Caco-2 (cell line): ENCODE results near the gene RAD18. TPM values are rescaled to one million over a fixed set of nuclear protein-coding genes. Genes with fewer than 3 reads are reported as not detected.

Experiments
- BruUV-seq: library from RNA; stranded (reverse); fragments of 400-500 nt; replicated peaks from 2 replicates; lab custom pipeline; 2021; lab: Mats Ljungman, UMichigan
- CTCF ChIA-PET: fragments of 300-600 bp; sonication (Branson Sonifier 250); formaldehyde crosslinking; loops from one replicate; lab custom pipeline; 2022; ENCODE audit warnings: antibody characterized with exemption; lab: Charles Lee
- POLR2A ChIA-PET: fragments of 300-600 bp; sonication (Branson Sonifier 250); formaldehyde crosslinking; loops from one replicate; lab custom pipeline; 2022; ENCODE audit warnings: antibody characterized with exemption; lab: Charles Lee
- DNase-seq, 2 experiments: peaks; one replicate each; pipeline versions ENCODE4 v3.0.0 to v3.0.0-alpha.2; 2020 to 2022
- H3K27me3 ChIP-seq: replicated peaks from 2 replicates; pipeline ENCODE4 v1.6.0; 2011; ENCODE audit warnings: low read length; ENCODE audit not compliant: control insufficient read depth, insufficient read depth
- H3K36me3 ChIP-seq: 2 replicates; pipeline ENCODE4 v1.5.1; 2011; ENCODE audit warnings: low read length; ENCODE audit not compliant: control insufficient read depth, insufficient read depth
- H3K4me1 ChIP-seq: fragments of 250-450 bp; sonication (Bioruptor Pico); 2 replicates; pipeline ENCODE4 v1.5.1; 2020; ENCODE audit warnings: mild to moderate bottlenecking
- H3K4me3 ChIP-seq: 2 replicates; pipeline ENCODE4 v1.5.1; 2011; ENCODE audit warnings: low read depth, mild to moderate bottlenecking, control low read depth, low read length
- H3K9me3 ChIP-seq: fragments of 250-450 bp; sonication (Bioruptor Pico); 2 replicates; pipeline ENCODE4 v1.5.1; 2020; ENCODE audit warnings: mild to moderate bottlenecking, moderate library complexity
- H3K27ac Mint-ChIP-seq: one replicate; pipeline ENCODE4 v1.8.0; 2022; ENCODE audit warnings: mixed read lengths; ENCODE audit not compliant: unreplicated experiment
- H3K27me3 Mint-ChIP-seq: one replicate; pipeline ENCODE4 v1.8.0; 2022; ENCODE audit warnings: mixed read lengths; ENCODE audit not compliant: insufficient read depth, unreplicated experiment
- H3K36me3 Mint-ChIP-seq: one replicate; pipeline ENCODE4 v1.8.0; 2022; ENCODE audit warnings: mild to moderate bottlenecking, mixed read lengths; ENCODE audit not compliant: insufficient read depth, unreplicated experiment
- H3K4me1 Mint-ChIP-seq: one replicate; pipeline ENCODE4 v1.8.0; 2022; ENCODE audit warnings: low read depth, mixed read lengths; ENCODE audit not compliant: unreplicated experiment
- H3K4me3 Mint-ChIP-seq: one replicate; pipeline ENCODE4 v1.8.0; 2022; ENCODE audit warnings: mild to moderate bottlenecking, moderate library complexity, mixed read lengths; ENCODE audit not compliant: unreplicated experiment
- H3K9me3 Mint-ChIP-seq: one replicate; pipeline ENCODE4 v1.8.0; 2022; ENCODE audit warnings: mixed read lengths; ENCODE audit not compliant: unreplicated experiment
- intact Hi-C: fragments of 100-400 bp; cut with micrococcal nuclease; formaldehyde crosslinking; loops from one replicate; pipeline ENCODE4 v1.10.0; 2022; ENCODE audit not compliant: unreplicated experiment
- total RNA-seq: library from RNA; stranded (reverse); gene quantifications from 2 replicates; pipeline ENCODE4 v1.2.3, GENCODE V29; 2022
- TF ChIP-seq, protein P1 (sequence below), 2 experiments: fragments of 200-600 bp in 1 of 2; IDR thresholded peaks; 1 replicate in 1 of 2; 2 replicates in 1 of 2; pipeline versions ENCODE4 v1.5.1 to v1.8.0; 2011 to 2022; ENCODE audit warnings: antibody characterized with exemption in 1 of 2, control low read depth in 1 of 2, inconsistent platforms in 1 of 2, low read depth in 1 of 2, low read length in 1 of 2, mild to moderate bottlenecking in 1 of 2, moderate library complexity in 1 of 2; ENCODE audit not compliant: insufficient read depth in 1 of 2, severe bottlenecking in 1 of 2, unreplicated experiment in 1 of 2

RAD18 gene
- total RNA-seq, 1 experiment from 2014 or later = 19.3 TPM

GRCh38 chr3:8981700-8982099 is 18.4 kb upstream of the RAD18 start:
- peaks cover 3% of the 10 kb centered on the region for H3K27me3 Mint-ChIP-seq
- TF ChIP-seq, protein P1, sequence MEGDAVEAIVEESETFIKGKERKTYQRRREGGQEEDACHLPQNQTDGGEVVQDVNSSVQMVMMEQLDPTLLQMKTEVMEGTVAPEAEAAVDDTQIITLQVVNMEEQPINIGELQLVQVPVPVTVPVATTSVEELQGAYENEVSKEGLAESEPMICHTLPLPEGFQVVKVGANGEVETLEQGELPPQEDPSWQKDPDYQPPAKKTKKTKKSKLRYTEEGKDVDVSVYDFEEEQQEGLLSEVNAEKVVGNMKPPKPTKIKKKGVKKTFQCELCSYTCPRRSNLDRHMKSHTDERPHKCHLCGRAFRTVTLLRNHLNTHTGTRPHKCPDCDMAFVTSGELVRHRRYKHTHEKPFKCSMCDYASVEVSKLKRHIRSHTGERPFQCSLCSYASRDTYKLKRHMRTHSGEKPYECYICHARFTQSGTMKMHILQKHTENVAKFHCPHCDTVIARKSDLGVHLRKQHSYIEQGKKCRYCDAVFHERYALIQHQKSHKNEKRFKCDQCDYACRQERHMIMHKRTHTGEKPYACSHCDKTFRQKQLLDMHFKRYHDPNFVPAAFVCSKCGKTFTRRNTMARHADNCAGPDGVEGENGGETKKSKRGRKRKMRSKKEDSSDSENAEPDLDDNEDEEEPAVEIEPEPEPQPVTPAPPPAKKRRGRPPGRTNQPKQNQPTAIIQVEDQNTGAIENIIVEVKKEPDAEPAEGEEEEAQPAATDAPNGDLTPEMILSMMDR (IDR thresholded peaks at IDR 0.05; ENCODE audit: insufficient read depth in 1 of 2, low read depth in 1 of 2, low read length in 1 of 2, severe bottlenecking in 1 of 2, unreplicated experiment in 1 of 2) = no peak
- no peak overlapping the region for H3K4me3 Mint-ChIP-seq
- no peak for DNase-seq
- BruUV-seq = no TSS peak
- no peaks in the 10 kb centered on the region for H3K4me1 ChIP-seq
- no peaks in the 10 kb centered on the region for H3K27me3 ChIP-seq
- peaks cover 5% of the 10 kb centered on the region for H3K36me3 Mint-ChIP-seq
- H3K9me3 Mint-ChIP-seq = no peaks in the 10 kb centered on the region
- H3K9me3 ChIP-seq = no peaks in the 10 kb centered on the region
- no peak overlapping the region for H3K27ac Mint-ChIP-seq
- H3K4me3 ChIP-seq = no peak overlapping the region
- ChIA-PET CTCF (no interaction called here), POLR2A (no interaction called here)
- intact Hi-C loops = no loop called here
- peaks cover 4% of the 10 kb centered on the region for H3K4me1 Mint-ChIP-seq
- H3K36me3 ChIP-seq = no peaks in the 10 kb centered on the region

- Mint-ChIP-seq H3K36me3 (peaks cover 5% of the 10 kb centered on the region), H3K4me3 (no peak overlapping the region), H3K9me3 (no peaks in the 10 kb centered on the region), H3K4me1 (peaks cover 4% of the 10 kb centered on the region), H3K27ac (no peak overlapping the region), H3K27me3 (peaks cover 3% of the 10 kb centered on the region)
- TF ChIP-seq, protein P1 (IDR thresholded peaks at IDR 0.05; ENCODE audit: insufficient read depth in 1 of 2, low read depth in 1 of 2, low read length in 1 of 2, severe bottlenecking in 1 of 2, unreplicated experiment in 1 of 2) = no peak
- Histone ChIP-seq H3K4me1 (no peaks in the 10 kb centered on the region), H3K4me3 (no peak overlapping the region), H3K27me3 (no peaks in the 10 kb centered on the region), H3K9me3 (no peaks in the 10 kb centered on the region), H3K36me3 (no peaks in the 10 kb centered on the region)
- ChIA-PET POLR2A (no interaction called here), CTCF (no interaction called here)
- no peak for DNase-seq
- no TSS peak for BruUV-seq
- intact Hi-C loops = no loop called here
Observed at GRCh38 chr3:8981296-8981695, 18.0 kb upstream of the RAD18 start.

- intact Hi-C loops = no loop called here
- ChIA-PET POLR2A (no interaction called here), CTCF (interaction anchor here (0.6 to 1.1 kb wide), 2 partner anchors 16 to 46 kb away, joined by 3 read pairs; no protein-coding TSS in a partner anchor)
- Mint-ChIP-seq H3K36me3 (peaks cover 5% of the 10 kb centered on the region), H3K27ac (no peak overlapping the region), H3K4me3 (no peak overlapping the region), H3K4me1 (peaks cover 4% of the 10 kb centered on the region), H3K27me3 (peaks cover 3% of the 10 kb centered on the region), H3K9me3 (no peaks in the 10 kb centered on the region)
- no peak overlapping the region for H3K4me3 ChIP-seq
- TF ChIP-seq, protein P1 (IDR thresholded peaks at IDR 0.05; ENCODE audit: insufficient read depth in 1 of 2, low read depth in 1 of 2, low read length in 1 of 2, severe bottlenecking in 1 of 2, unreplicated experiment in 1 of 2) = no peak
- no peaks in the 10 kb centered on the region for H3K27me3 ChIP-seq
- no TSS peak for BruUV-seq
- DNase-seq = no peak
- no peaks in the 10 kb centered on the region for H3K4me1 ChIP-seq
- no peaks in the 10 kb centered on the region for H3K9me3 ChIP-seq
- no peaks in the 10 kb centered on the region for H3K36me3 ChIP-seq
Observed at GRCh38 chr3:8980756-8981257, 17.5 kb upstream of the RAD18 start.
